HEK293 (cell line): Measurements from ENCODE around the gene EEF1AKMT4.
"Not testable (repeated sequence)": the region's sequence is repeated elsewhere in the genome, so short reads cannot be mapped to it uniquely, and the experiment has no call there.

Source experiments
- CTCF ChIA-PET: fragments of 350-600 bp; formaldehyde crosslinking; extraction: SDS; loops from one replicate; lab custom pipeline; 2021; ENCODE audit warnings: antibody characterized with exemption; lab: Yijun Ruan, JAX
- POLR2A ChIA-PET: fragments of 300-600 bp; formaldehyde crosslinking; extraction: SDS; loops from one replicate; lab custom pipeline; 2020; ENCODE audit warnings: antibody characterized with exemption, inconsistent platforms; lab: Yijun Ruan, JAX
- H3K27ac ChIP-seq: fragments of 200-500 bp; sonication (Bioruptor generic); 2 replicates; pipeline ENCODE4 v1.5.1; 2014; ENCODE audit warnings: low read depth, low read length, control low read depth, inconsistent platforms; ENCODE audit errors: extremely low read depth
- H3K36me3 ChIP-seq, 2 experiments: fragments of 200-500 bp in 1 of 2; sonication (Bioruptor generic) in 1 of 2; 1 replicate in 1 of 2; 2 replicates in 1 of 2; pipeline ENCODE4 v1.5.1; 2014 to 2017; ENCODE audit warnings: inconsistent platforms in 2 of 2, low read length in 2 of 2; ENCODE audit not compliant: control insufficient read depth in 2 of 2, insufficient read depth in 1 of 2
- H3K4me1 ChIP-seq: fragments of 200-500 bp; sonication (Bioruptor generic); 2 replicates; pipeline ENCODE4 v1.5.1; 2014; ENCODE audit warnings: mild to moderate bottlenecking, low read length, inconsistent platforms; ENCODE audit not compliant: control insufficient read depth, insufficient read depth
- H3K4me3 ChIP-seq: 2 replicates; pipeline ENCODE4 v1.5.1; 2011; ENCODE audit warnings: low read depth, mild to moderate bottlenecking, control low read depth, low read length, moderate library complexity
- H3K9me3 ChIP-seq: fragments of 200-500 bp; sonication (Bioruptor generic); 2 replicates; pipeline ENCODE4 v1.5.1; 2014; ENCODE audit warnings: low read depth, low read length, inconsistent platforms; ENCODE audit not compliant: control insufficient read depth, insufficient read depth
- BCL11A ChIP-seq: fragments of 450-650 bp; formaldehyde crosslinking; IDR thresholded peaks from 2 replicates; pipeline ENCODE4 v1.5.1; 2016; ENCODE audit warnings: low read depth, missing biosample characterization, missing genetic modification characterization
- EGR2 ChIP-seq: fragments of 450-650 bp; formaldehyde crosslinking; IDR thresholded peaks from 2 replicates; pipeline ENCODE4 v1.5.1; 2016; ENCODE audit warnings: low read depth, missing biosample characterization, missing genetic modification characterization
- GLIS2 ChIP-seq: fragments of 450-650 bp; formaldehyde crosslinking; IDR thresholded peaks from 2 replicates; pipeline ENCODE4 v1.5.1; 2016; ENCODE audit warnings: missing biosample characterization, missing genetic modification characterization
- ZFP69B ChIP-seq: fragments of 450-650 bp; formaldehyde crosslinking; IDR thresholded peaks from 2 replicates; pipeline ENCODE4 v1.5.1; 2016; ENCODE audit warnings: missing biosample characterization, missing genetic modification characterization
- ZNF133 ChIP-seq: fragments of 450-650 bp; formaldehyde crosslinking; IDR thresholded peaks from 2 replicates; pipeline ENCODE4 v1.5.1; 2016; ENCODE audit warnings: missing biosample characterization, missing genetic modification characterization
- ZNF223 ChIP-seq: fragments of 450-650 bp; formaldehyde crosslinking; IDR thresholded peaks from 2 replicates; pipeline ENCODE4 v1.5.1; 2016; ENCODE audit warnings: missing biosample characterization, missing genetic modification characterization
- ZNF292 ChIP-seq: fragments of 450-650 bp; formaldehyde crosslinking; IDR thresholded peaks from 2 replicates; pipeline ENCODE4 v1.5.1; 2016; ENCODE audit warnings: low read depth, missing biosample characterization, missing genetic modification characterization, borderline replicate concordance
- ZNF629 ChIP-seq: fragments of 450-650 bp; formaldehyde crosslinking; IDR thresholded peaks from 2 replicates; pipeline ENCODE4 v1.5.1; 2017; ENCODE audit warnings: missing biosample characterization, missing genetic modification characterization
- ZNF837 ChIP-seq: fragments of 450-650 bp; formaldehyde crosslinking; IDR thresholded peaks from 2 replicates; pipeline ENCODE4 v1.5.1; 2016; ENCODE audit warnings: missing biosample characterization, missing genetic modification characterization
- TF ChIP-seq, protein P1 (sequence below): fragments of 450-650 bp; formaldehyde crosslinking; IDR thresholded peaks from 2 replicates; pipeline ENCODE4 v1.5.1; 2017; ENCODE audit warnings: missing biosample characterization, missing genetic modification characterization
- TF ChIP-seq, protein P2 (sequence below): fragments of 450-650 bp; IDR thresholded peaks from 2 replicates; pipeline ENCODE4 v1.5.1; 2018; ENCODE audit warnings: missing biosample characterization, mild to moderate bottlenecking, missing genetic modification characterization
- TF ChIP-seq, protein P3 (sequence below): fragments of 450-650 bp; formaldehyde crosslinking; IDR thresholded peaks from 2 replicates; pipeline ENCODE4 v1.5.1; 2016; ENCODE audit warnings: missing biosample characterization, missing genetic modification characterization
- TF ChIP-seq, protein P4 (sequence below): fragments of 450-650 bp; formaldehyde crosslinking; IDR thresholded peaks from 2 replicates; pipeline ENCODE4 v1.5.1; 2016; ENCODE audit warnings: missing biosample characterization, missing genetic modification characterization
- TF ChIP-seq, protein P5 (sequence below): fragments of 450-650 bp; formaldehyde crosslinking; IDR thresholded peaks from 2 replicates; pipeline ENCODE4 v1.5.1; 2016; ENCODE audit warnings: missing biosample characterization, missing genetic modification characterization, borderline replicate concordance

Gene EEF1AKMT4

DNA sequence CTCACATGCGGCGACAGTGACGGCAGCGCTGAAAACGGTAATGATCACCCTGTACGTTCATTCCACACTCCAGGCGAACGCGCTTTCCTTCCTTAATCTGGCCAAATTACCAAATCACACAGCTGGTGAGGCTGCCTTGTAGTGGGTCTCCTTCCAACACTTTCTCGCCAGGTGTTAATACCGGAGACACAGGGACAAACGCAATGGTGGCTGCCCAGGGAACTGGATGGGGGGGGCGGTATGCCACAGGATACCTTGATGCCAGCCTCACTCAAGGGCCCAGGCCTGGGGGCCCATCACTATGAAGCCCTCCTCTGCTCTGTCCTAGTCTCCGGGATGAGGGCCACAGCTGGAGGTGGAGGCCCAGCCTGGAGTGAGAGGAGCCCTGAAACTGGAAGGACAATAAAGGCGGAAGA is 13.3 kb downstream of the EEF1AKMT4 start:
- peaks cover 0 to 6% of the 10 kb centered on the region in 2 experiments; a peak in 1 of 3 replicates for H3K36me3 ChIP-seq
- no peak overlapping the region for H3K27ac ChIP-seq
- H3K9me3 ChIP-seq = no peaks in the 10 kb centered on the region
- TF ChIP-seq ZNF223 (tag by site-specific recombination) (no peak), BCL11A (tag by site-specific recombination) (no peak), ZNF292 (tag by site-specific recombination) (no peak), GLIS2 (tag by site-specific recombination) (peak; percentile 8; the same call in 1 of the 2 replicates)
- TF ChIP-seq, protein P1, sequence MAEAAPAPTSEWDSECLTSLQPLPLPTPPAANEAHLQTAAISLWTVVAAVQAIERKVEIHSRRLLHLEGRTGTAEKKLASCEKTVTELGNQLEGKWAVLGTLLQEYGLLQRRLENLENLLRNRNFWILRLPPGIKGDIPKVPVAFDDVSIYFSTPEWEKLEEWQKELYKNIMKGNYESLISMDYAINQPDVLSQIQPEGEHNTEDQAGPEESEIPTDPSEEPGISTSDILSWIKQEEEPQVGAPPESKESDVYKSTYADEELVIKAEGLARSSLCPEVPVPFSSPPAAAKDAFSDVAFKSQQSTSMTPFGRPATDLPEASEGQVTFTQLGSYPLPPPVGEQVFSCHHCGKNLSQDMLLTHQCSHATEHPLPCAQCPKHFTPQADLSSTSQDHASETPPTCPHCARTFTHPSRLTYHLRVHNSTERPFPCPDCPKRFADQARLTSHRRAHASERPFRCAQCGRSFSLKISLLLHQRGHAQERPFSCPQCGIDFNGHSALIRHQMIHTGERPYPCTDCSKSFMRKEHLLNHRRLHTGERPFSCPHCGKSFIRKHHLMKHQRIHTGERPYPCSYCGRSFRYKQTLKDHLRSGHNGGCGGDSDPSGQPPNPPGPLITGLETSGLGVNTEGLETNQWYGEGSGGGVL (tag by site-specific recombination) = 0 out of 2 replicates have a peak, but pooled peaks have one; percentile 4
- TF ChIP-seq, protein P2, sequence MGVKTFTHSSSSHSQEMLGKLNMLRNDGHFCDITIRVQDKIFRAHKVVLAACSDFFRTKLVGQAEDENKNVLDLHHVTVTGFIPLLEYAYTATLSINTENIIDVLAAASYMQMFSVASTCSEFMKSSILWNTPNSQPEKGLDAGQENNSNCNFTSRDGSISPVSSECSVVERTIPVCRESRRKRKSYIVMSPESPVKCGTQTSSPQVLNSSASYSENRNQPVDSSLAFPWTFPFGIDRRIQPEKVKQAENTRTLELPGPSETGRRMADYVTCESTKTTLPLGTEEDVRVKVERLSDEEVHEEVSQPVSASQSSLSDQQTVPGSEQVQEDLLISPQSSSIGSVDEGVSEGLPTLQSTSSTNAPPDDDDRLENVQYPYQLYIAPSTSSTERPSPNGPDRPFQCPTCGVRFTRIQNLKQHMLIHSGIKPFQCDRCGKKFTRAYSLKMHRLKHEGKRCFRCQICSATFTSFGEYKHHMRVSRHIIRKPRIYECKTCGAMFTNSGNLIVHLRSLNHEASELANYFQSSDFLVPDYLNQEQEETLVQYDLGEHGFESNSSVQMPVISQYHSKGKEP = no peak
- TF ChIP-seq, protein P3, sequence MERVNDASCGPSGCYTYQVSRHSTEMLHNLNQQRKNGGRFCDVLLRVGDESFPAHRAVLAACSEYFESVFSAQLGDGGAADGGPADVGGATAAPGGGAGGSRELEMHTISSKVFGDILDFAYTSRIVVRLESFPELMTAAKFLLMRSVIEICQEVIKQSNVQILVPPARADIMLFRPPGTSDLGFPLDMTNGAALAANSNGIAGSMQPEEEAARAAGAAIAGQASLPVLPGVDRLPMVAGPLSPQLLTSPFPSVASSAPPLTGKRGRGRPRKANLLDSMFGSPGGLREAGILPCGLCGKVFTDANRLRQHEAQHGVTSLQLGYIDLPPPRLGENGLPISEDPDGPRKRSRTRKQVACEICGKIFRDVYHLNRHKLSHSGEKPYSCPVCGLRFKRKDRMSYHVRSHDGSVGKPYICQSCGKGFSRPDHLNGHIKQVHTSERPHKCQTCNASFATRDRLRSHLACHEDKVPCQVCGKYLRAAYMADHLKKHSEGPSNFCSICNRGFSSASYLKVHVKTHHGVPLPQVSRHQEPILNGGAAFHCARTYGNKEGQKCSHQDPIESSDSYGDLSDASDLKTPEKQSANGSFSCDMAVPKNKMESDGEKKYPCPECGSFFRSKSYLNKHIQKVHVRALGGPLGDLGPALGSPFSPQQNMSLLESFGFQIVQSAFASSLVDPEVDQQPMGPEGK (tag by site-specific recombination) = no peak
- ChIA-PET CTCF (interaction anchor here (1.2 kb wide), 1 partner anchor 9 kb away, joined by 4 read pairs; no protein-coding TSS in a partner anchor), POLR2A (interaction anchor here (0.6 kb wide), 1 partner anchor 356 kb away, joined by 3 read pairs; no protein-coding TSS in a partner anchor)
- peak overlapping the region; percentile 50 for H3K4me3 ChIP-seq
- no peaks in the 10 kb centered on the region; the same call in 1 of the 2 replicates for H3K4me1 ChIP-seq

DNA sequence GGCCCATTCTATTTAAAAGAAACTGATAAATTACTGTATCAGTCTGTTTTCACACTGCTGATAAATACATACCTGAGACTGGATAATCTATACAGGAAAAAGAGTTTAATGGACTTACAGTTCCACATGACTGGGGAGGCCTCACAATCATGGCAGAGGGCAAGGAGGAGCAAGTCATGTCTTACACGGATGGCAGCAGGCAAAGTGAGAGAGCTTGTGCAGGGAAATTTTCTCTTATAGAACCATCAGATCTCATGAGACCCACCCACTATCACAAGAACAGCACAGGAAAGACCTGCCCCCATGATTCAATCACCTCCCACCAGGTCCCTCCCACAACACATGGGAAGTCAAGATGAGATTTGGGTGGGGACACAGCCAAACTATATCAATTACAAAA is 17.8 kb downstream of the EEF1AKMT4 start:
- H3K4me3 ChIP-seq, POLR2A ChIA-PET, H3K4me1 ChIP-seq, H3K9me3 ChIP-seq, H3K36me3 ChIP-seq, H3K27ac ChIP-seq, CTCF ChIA-PET: not testable (repeated sequence)
- TF ChIP-seq EGR2 (tag by site-specific recombination) = 0 out of 2 replicates have a peak, but pooled peaks have one; percentile 10

DNA sequence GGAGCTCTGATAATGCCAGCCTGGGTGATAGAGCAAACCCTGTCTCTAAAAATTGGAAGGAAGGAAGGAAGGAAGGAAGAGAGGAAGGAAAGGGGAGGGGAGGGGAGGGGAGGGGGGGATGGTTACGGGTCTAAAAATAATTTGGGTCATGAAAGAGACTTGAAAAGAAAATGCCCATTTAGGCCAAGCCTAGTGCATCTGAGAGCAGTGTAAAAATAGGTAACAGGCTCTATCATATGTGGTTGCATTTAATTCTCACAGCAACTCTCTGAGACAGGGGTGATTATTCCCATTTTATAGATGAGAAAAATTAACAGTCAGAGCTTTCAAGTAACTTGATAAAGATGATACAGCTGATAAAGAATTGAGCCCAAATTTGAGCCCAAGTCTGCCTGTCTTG is 22.8 kb downstream of the EEF1AKMT4 start:
- POLR2A ChIA-PET = no interaction called here
- H3K9me3 ChIP-seq = no peaks in the 10 kb centered on the region
- no peaks in the 10 kb centered on the region for H3K36me3 ChIP-seq
- peak; percentile 62 for TF ChIP-seq ZNF133 (tag by site-specific recombination)
- TF ChIP-seq ZNF629 (tag by site-specific recombination) = no peak
- TF ChIP-seq, all 188 proteins: peak for 1
- CTCF ChIA-PET = interaction anchor here (0.6 to 1.8 kb wide), 3 partner anchors 17 to 47 kb away, joined by 3 to 7 read pairs (median 3); no protein-coding TSS in a partner anchor
- Histone ChIP-seq H3K4me3 (no peak overlapping the region), H3K27ac (no peak overlapping the region), H3K4me1 (no peaks in the 10 kb centered on the region)

DNA sequence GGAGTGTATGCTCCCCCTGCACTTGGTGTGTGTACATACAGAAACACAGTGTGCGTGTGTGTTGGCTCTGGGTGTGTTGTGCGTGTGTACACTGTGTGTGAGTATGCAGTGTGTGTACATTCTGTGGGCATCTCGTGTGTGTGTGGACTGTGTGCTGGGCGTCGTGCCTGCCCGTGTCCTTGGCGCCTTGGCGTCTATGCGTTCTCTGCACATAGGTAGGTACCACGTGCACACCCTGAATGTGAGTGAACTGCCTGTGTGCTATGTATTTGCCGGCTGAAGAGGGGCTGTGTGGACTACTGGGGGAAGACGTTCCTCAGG is 25.9 kb downstream of the EEF1AKMT4 start:
- Histone ChIP-seq H3K4me3 (no peak overlapping the region), H3K4me1 (no peaks in the 10 kb centered on the region), H3K9me3 (no peaks in the 10 kb centered on the region), H3K27ac (no peak overlapping the region), H3K36me3 (no peaks in the 10 kb centered on the region)
- POLR2A ChIA-PET = no interaction called here
- CTCF ChIA-PET = no interaction called here
- TF ChIP-seq, protein P4, sequence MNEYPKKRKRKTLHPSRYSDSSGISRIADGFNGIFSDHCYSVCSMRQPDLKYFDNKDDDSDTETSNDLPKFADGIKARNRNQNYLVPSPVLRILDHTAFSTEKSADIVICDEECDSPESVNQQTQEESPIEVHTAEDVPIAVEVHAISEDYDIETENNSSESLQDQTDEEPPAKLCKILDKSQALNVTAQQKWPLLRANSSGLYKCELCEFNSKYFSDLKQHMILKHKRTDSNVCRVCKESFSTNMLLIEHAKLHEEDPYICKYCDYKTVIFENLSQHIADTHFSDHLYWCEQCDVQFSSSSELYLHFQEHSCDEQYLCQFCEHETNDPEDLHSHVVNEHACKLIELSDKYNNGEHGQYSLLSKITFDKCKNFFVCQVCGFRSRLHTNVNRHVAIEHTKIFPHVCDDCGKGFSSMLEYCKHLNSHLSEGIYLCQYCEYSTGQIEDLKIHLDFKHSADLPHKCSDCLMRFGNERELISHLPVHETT (tag by site-specific recombination) = no peak
- TF ChIP-seq ZFP69B = no peak
- TF ChIP-seq, protein P5, sequence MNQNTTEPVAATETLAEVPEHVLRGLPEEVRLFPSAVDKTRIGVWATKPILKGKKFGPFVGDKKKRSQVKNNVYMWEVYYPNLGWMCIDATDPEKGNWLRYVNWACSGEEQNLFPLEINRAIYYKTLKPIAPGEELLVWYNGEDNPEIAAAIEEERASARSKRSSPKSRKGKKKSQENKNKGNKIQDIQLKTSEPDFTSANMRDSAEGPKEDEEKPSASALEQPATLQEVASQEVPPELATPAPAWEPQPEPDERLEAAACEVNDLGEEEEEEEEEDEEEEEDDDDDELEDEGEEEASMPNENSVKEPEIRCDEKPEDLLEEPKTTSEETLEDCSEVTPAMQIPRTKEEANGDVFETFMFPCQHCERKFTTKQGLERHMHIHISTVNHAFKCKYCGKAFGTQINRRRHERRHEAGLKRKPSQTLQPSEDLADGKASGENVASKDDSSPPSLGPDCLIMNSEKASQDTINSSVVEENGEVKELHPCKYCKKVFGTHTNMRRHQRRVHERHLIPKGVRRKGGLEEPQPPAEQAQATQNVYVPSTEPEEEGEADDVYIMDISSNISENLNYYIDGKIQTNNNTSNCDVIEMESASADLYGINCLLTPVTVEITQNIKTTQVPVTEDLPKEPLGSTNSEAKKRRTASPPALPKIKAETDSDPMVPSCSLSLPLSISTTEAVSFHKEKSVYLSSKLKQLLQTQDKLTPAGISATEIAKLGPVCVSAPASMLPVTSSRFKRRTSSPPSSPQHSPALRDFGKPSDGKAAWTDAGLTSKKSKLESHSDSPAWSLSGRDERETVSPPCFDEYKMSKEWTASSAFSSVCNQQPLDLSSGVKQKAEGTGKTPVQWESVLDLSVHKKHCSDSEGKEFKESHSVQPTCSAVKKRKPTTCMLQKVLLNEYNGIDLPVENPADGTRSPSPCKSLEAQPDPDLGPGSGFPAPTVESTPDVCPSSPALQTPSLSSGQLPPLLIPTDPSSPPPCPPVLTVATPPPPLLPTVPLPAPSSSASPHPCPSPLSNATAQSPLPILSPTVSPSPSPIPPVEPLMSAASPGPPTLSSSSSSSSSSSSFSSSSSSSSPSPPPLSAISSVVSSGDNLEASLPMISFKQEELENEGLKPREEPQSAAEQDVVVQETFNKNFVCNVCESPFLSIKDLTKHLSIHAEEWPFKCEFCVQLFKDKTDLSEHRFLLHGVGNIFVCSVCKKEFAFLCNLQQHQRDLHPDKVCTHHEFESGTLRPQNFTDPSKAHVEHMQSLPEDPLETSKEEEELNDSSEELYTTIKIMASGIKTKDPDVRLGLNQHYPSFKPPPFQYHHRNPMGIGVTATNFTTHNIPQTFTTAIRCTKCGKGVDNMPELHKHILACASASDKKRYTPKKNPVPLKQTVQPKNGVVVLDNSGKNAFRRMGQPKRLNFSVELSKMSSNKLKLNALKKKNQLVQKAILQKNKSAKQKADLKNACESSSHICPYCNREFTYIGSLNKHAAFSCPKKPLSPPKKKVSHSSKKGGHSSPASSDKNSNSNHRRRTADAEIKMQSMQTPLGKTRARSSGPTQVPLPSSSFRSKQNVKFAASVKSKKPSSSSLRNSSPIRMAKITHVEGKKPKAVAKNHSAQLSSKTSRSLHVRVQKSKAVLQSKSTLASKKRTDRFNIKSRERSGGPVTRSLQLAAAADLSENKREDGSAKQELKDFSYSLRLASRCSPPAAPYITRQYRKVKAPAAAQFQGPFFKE (tag by site-specific recombination) = no peak
- no peak for TF ChIP-seq ZNF837 (tag by site-specific recombination)
